GM12878 (cell line): ENCODE results near the gene KAZN. TPM values are rescaled to one million over a fixed set of nuclear protein-coding genes. Genes with fewer than 3 reads are reported as not detected.
A peak's percentile ranks its signal among the peaks of the same experiment; 100 is the strongest.

Experiments
- ATAC-seq: fragments of 200-7000 bp; cut with Tn5 transposase; 3 replicates; pipeline ENCODE4 v1.9.1; 2020; ENCODE audit warnings: mild to moderate bottlenecking, moderate library complexity
- BruUV-seq: library from RNA; stranded (reverse); fragments of 400-500 nt; replicated peaks from 2 replicates; lab custom pipeline; 2021; lab: Mats Ljungman, UMichigan
- CTCF ChIA-PET: fragments of 300-600 bp; sonication (Branson Sonifier 250); formaldehyde crosslinking; extraction: SDS; loops from one replicate; lab custom pipeline; 2021; ENCODE audit warnings: inconsistent platforms; lab: Yijun Ruan, JAX
- POLR2A ChIA-PET: fragments of 350-600 bp; formaldehyde crosslinking; extraction: SDS; loops from one replicate; lab custom pipeline; 2021; ENCODE audit warnings: inconsistent platforms; lab: Charles Lee
- RAD21 ChIA-PET: fragments of 300-600 bp; sonication (Branson Sonifier 250); formaldehyde crosslinking; loops from one replicate; lab custom pipeline; 2023; ENCODE audit warnings: antibody characterized with exemption; ENCODE audit not compliant: unreplicated experiment; lab: Charles Lee
- SMC1A ChIA-PET: fragments of 300-600 bp; sonication (Branson Sonifier 250); formaldehyde crosslinking; loops from one replicate; lab custom pipeline; 2023; ENCODE audit not compliant: unreplicated experiment, uncharacterized antibody; lab: Charles Lee
- DNase-seq: peaks from one replicate; pipeline ENCODE4 v3.0.0-alpha.2; 2011; ENCODE audit warnings: low read depth, low spot score
- FAIRE-seq: peaks from 3 replicates; lab custom pipeline; 2011; peaks lifted over from hg19 to GRCh38; lab: Jason Lieb, UNC
- H2AFZ ChIP-seq: 2 replicates; pipeline ENCODE4 v1.6.0; 2011; ENCODE audit warnings: low read depth, low read length, control low read depth; ENCODE audit not compliant: control insufficient read depth
- H3K27ac ChIP-seq: 2 replicates; pipeline ENCODE4 v1.5.1; 2011; ENCODE audit warnings: control low read depth; ENCODE audit not compliant: control insufficient read depth, insufficient read depth
- H3K27me3 ChIP-seq, 2 experiments: replicated peaks in 1 of 2; 2 replicates each; pipeline versions ENCODE4 v1.6.0 to v1.6.1; 2011; ENCODE audit warnings: low read length in 1 of 2; ENCODE audit not compliant: control insufficient read depth in 2 of 2, insufficient read depth in 2 of 2
- H3K36me3 ChIP-seq, 2 experiments: 2 replicates each; pipeline ENCODE4 v1.5.1; 2011; ENCODE audit warnings: low read length in 1 of 2; ENCODE audit not compliant: control insufficient read depth in 2 of 2, insufficient read depth in 2 of 2
- H3K4me1 ChIP-seq: 2 replicates; pipeline ENCODE4 v1.6.1; 2011; ENCODE audit warnings: mild to moderate bottlenecking, low read length, moderate library complexity, mixed read lengths; ENCODE audit not compliant: control insufficient read depth, insufficient read depth
- H3K4me2 ChIP-seq: 2 replicates; pipeline ENCODE4 v1.6.0; 2011; ENCODE audit warnings: control low read depth; ENCODE audit not compliant: control insufficient read depth, insufficient read depth
- H3K4me3 ChIP-seq: fragments of 200-600 bp; sonication (generic); 2 replicates; pipeline ENCODE4 v1.5.1; 2016
- H3K79me2 ChIP-seq: 2 replicates; pipeline ENCODE4 v1.6.0; 2011; ENCODE audit warnings: low read length; ENCODE audit not compliant: control insufficient read depth, insufficient read depth
- H3K9ac ChIP-seq: 2 replicates; pipeline ENCODE4 v1.8.0; 2011; ENCODE audit warnings: low read length, control low read depth, mixed read lengths; ENCODE audit not compliant: control insufficient read depth, insufficient read depth
- H3K9me3 ChIP-seq: replicated peaks from 3 replicates; pipeline ENCODE4 v1.5.1; 2011; ENCODE audit warnings: mild to moderate bottlenecking, low read length; ENCODE audit not compliant: control insufficient read depth, insufficient read depth
- H4K20me1 ChIP-seq: 2 replicates; pipeline ENCODE4 v1.6.0; 2011; ENCODE audit not compliant: control insufficient read depth, insufficient read depth
- BCL11A ChIP-seq: IDR thresholded peaks from 2 replicates; pipeline ENCODE4 v1.6.1; 2011; ENCODE audit warnings: low read depth, low read length
- EZH2 ChIP-seq: IDR thresholded peaks from 2 replicates; pipeline ENCODE4 v1.6.1; 2012; ENCODE audit warnings: low read depth, mild to moderate bottlenecking, control low read depth, inconsistent platforms, low read length, borderline replicate concordance; ENCODE audit not compliant: control insufficient read depth
- HCFC1 ChIP-seq: fragments of 150-350 bp; IDR thresholded peaks from 2 replicates; pipeline ENCODE4 v1.6.1; 2014; ENCODE audit warnings: low read length
- HDGF ChIP-seq: fragments of 450-650 bp; IDR thresholded peaks from 2 replicates; pipeline ENCODE4 v1.6.1; 2016; ENCODE audit warnings: antibody characterized with exemption
- IRF4 ChIP-seq: IDR thresholded peaks from 2 replicates; pipeline ENCODE4 v1.6.1; 2011; ENCODE audit warnings: low read depth, low read length
- JUND ChIP-seq: IDR thresholded peaks from 2 replicates; pipeline ENCODE4 v1.6.1; 2012; ENCODE audit warnings: low read depth, mild to moderate bottlenecking, low read length, improper control_type of control experiment, moderate library complexity
- MEF2A ChIP-seq: IDR thresholded peaks from 2 replicates; pipeline ENCODE4 v1.6.1; 2011; ENCODE audit warnings: low read depth, mild to moderate bottlenecking, low read length, moderate library complexity; ENCODE audit not compliant: insufficient read depth
- MTA3 ChIP-seq: IDR thresholded peaks from 2 replicates; pipeline ENCODE4 v1.6.1; 2012; ENCODE audit warnings: low read length, inconsistent platforms, borderline replicate concordance
- MXI1 ChIP-seq: fragments of 150-350 bp; IDR thresholded peaks from 2 replicates; pipeline ENCODE4 v1.6.1; 2011; ENCODE audit warnings: low read depth, mild to moderate bottlenecking, inconsistent platforms, low read length, improper control_type of control experiment
- NBN ChIP-seq: fragments of 450-650 bp; IDR thresholded peaks from 2 replicates; pipeline ENCODE4 v1.6.1; 2016
- NFYB ChIP-seq: IDR thresholded peaks from 2 replicates; pipeline ENCODE4 v1.6.1; 2011; ENCODE audit warnings: low read depth, mild to moderate bottlenecking, low read length, improper control_type of control experiment, moderate library complexity; ENCODE audit not compliant: insufficient read depth
- POLR2AphosphoS5 ChIP-seq: IDR thresholded peaks from 2 replicates; pipeline ENCODE4 v1.6.1; 2011; ENCODE audit warnings: mild to moderate bottlenecking, low read length, inconsistent platforms
- RCOR1 ChIP-seq: conservative IDR thresholded peaks from 2 replicates; pipeline ENCODE4 v1.6.1; 2012; ENCODE audit warnings: low read depth, low read length, improper control_type of control experiment
- REST ChIP-seq: IDR thresholded peaks from 2 replicates; pipeline ENCODE4 v1.6.1; 2012; ENCODE audit warnings: mild to moderate bottlenecking, low read depth, low read length
- SMAD5 ChIP-seq: IDR thresholded peaks from 2 replicates; pipeline ENCODE4 v1.6.1; 2016; ENCODE audit warnings: antibody characterized with exemption, low read depth
- USF1 ChIP-seq: IDR thresholded peaks from 2 replicates; pipeline ENCODE4 v1.6.1; 2011; ENCODE audit warnings: borderline replicate concordance, low read depth, mild to moderate bottlenecking, moderate library complexity, mixed read lengths, low read length; ENCODE audit not compliant: insufficient read depth; ENCODE audit errors: extremely low read length
- ZNF24 ChIP-seq: fragments of 450-650 bp; IDR thresholded peaks from 2 replicates; pipeline ENCODE4 v1.6.1; 2017; ENCODE audit warnings: antibody characterized with exemption, mild to moderate bottlenecking
- ZNF274 ChIP-seq: IDR thresholded peaks from one replicate; pipeline ENCODE4 v1.8.0; 2011; ENCODE audit not compliant: insufficient read length, insufficient read depth
- ZNF384 ChIP-seq: IDR thresholded peaks from 2 replicates; pipeline ENCODE4 v1.6.1; 2012; ENCODE audit warnings: low read depth, mild to moderate bottlenecking, low read length, improper control_type of control experiment, borderline replicate concordance
- WGBS: methylation state at CpG from one replicate; pipeline ENCODE4 v1.1.6; 2016; ENCODE audit warnings: low lambda C conversion rate; ENCODE audit not compliant: insufficient replicate concordance, insufficient coverage; ENCODE audit errors: missing lambda C conversion rate; 5-methylcytosine and 5-hydroxymethylcytosine counted together
- in situ Hi-C: fragments of 300-500 bp; cut with MboI; formaldehyde crosslinking; loops from 9 replicates; pipeline ENCODE4 v1.14.3; 2018; ENCODE audit warnings: mixed read lengths
- intact Hi-C: fragments of 100-400 bp; cut with micrococcal nuclease; formaldehyde crosslinking; loops from one replicate; pipeline ENCODE4 v1.14.2; 2022; ENCODE audit not compliant: unreplicated experiment
- polyA plus RNA-seq, 11 experiments: library from polyadenylated mRNA; depleted of rRNA in 4 of 11; unstranded in 6 of 11; stranded (reverse) in 5 of 11; fragments of >200 nt; fragmentation: Nextera tagmentation in 4 of 11; fragmentation: Illumina TruSeq in 1 of 11; extraction: Ambion mirVana in 4 of 11; extraction: Trizol in 1 of 11; gene quantifications; 1 replicate in 1 of 11; 2 replicates in 10 of 11; pipeline versions ENCODE4 v1.2.1 to v1.2.3, GENCODE V29; 2011 to 2016; ENCODE audit warnings: inconsistent platforms in 2 of 11, missing spikeins in 2 of 11, low read depth in 1 of 11
- total RNA-seq, 4 experiments: library from RNA; depleted of rRNA in 3 of 4; stranded (reverse); fragments of >200 nt in 3 of 4; fragmentation: Illumina TruSeq in 1 of 4; extraction: Trizol in 1 of 4; gene quantifications; 2 replicates each; pipeline versions ENCODE4 v1.2.1 to v1.2.3, GENCODE V29; 2013 to 2021
- TF ChIP-seq, protein P1 (sequence below): IDR thresholded peaks from 2 replicates; pipeline ENCODE4 v1.6.1; 2011; ENCODE audit warnings: low read depth, mild to moderate bottlenecking, low read length, moderate library complexity, borderline replicate concordance; ENCODE audit errors: extremely low read depth

KAZN gene
- total and polyA plus RNA-seq, 10 of the 15 experiments (the other 5 are each of a cell fraction or from before 2014, with no cell fraction given), result 0.72 to 4.0 (median 1.2) TPM

GRCh38 chr1:14961661-14962267 is 363.3 kb downstream of the KAZN start:
- no peak for DNase-seq
- Histone ChIP-seq H3K4me2 (no peak overlapping the region), H3K4me3 (no peak overlapping the region), H3K9me3 (no peaks in the 10 kb centered on the region), H2AFZ (no peak overlapping the region), H3K4me1 (no peaks in the 10 kb centered on the region), H4K20me1 (no peaks in the 10 kb centered on the region), H3K9ac (no peak overlapping the region), H3K27ac (no peak overlapping the region), H3K36me3 (no peaks in the 10 kb centered on the region), H3K79me2 (no peaks in the 10 kb centered on the region), H3K27me3 (no peaks in the 10 kb centered on the region)
- ChIA-PET RAD21 (no interaction called here), CTCF (no interaction called here), SMC1A (no interaction called here), POLR2A (no interaction called here)
- BruUV-seq, result no TSS peak
- in situ Hi-C loops, result no loop called here
- FAIRE-seq, result no peak
- intact Hi-C loops, result no loop called here
- 20% methylated on average over 3 of the region's 3 CpGs for WGBS
- ATAC-seq, result no peak
- no peak for TF ChIP-seq REST
- no peak for TF ChIP-seq ZNF24
- TF ChIP-seq POLR2AphosphoS5, result no peak
- peak; percentile 27 for TF ChIP-seq USF1
- TF ChIP-seq, protein P1, sequence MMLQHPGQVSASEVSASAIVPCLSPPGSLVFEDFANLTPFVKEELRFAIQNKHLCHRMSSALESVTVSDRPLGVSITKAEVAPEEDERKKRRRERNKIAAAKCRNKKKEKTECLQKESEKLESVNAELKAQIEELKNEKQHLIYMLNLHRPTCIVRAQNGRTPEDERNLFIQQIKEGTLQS, result no peak
- TF ChIP-seq IRF4, result no peak
- TF ChIP-seq HDGF, result no peak
- TF ChIP-seq MXI1, result no peak
- TF ChIP-seq ZNF274, result no peak
- TF ChIP-seq BCL11A, result no peak
- TF ChIP-seq RCOR1, result no peak
- TF ChIP-seq MEF2A, result no peak
- TF ChIP-seq NFYB, result no peak
- TF ChIP-seq EZH2, result no peak
- no peak for TF ChIP-seq JUND
- TF ChIP-seq HCFC1, result peak; percentile 38; the same call in 1 of the 2 replicates
- no peak for TF ChIP-seq MTA3
- no peak for TF ChIP-seq ZNF384
- TF ChIP-seq SMAD5, result no peak
- no peak for TF ChIP-seq NBN
